Trophoblast cell (in vitro differentiated cells and primary cell): ENCODE results near the gene GNG11.
A peak's percentile ranks its signal among the peaks of the same experiment; 100 is the strongest.

ENCODE experiments used
- DNase-seq, 2 donors: peaks; one replicate each; pipeline ENCODE4 v3.0.0-alpha.2; 2016
- H2AFZ ChIP-seq: 2 replicates; pipeline ENCODE4 v1.6.1; 2013; ENCODE audit warnings: low read length, moderate library complexity, mild to moderate bottlenecking; ENCODE audit not compliant: insufficient read depth, poor library complexity
- H2AK5ac ChIP-seq: 2 replicates; pipeline ENCODE4 v1.6.1; 2013; ENCODE audit warnings: mild to moderate bottlenecking, low read length
- H2BK120ac ChIP-seq: 2 replicates; pipeline ENCODE4 v1.6.1; 2013; ENCODE audit warnings: low read length, mild to moderate bottlenecking, moderate library complexity; ENCODE audit not compliant: insufficient read depth, poor library complexity
- H2BK12ac ChIP-seq: 2 replicates; pipeline ENCODE4 v1.6.1; 2013; ENCODE audit warnings: mild to moderate bottlenecking, low read length, moderate library complexity
- H2BK5ac ChIP-seq: 2 replicates; pipeline ENCODE4 v1.6.1; 2013; ENCODE audit warnings: low read length, low read depth, moderate library complexity, mild to moderate bottlenecking; ENCODE audit not compliant: poor library complexity
- H3K14ac ChIP-seq: 2 replicates; pipeline ENCODE4 v1.6.1; 2013; ENCODE audit warnings: mild to moderate bottlenecking, low read length
- H3K18ac ChIP-seq: 2 replicates; pipeline ENCODE4 v1.6.1; 2013; ENCODE audit warnings: mild to moderate bottlenecking, low read length
- H3K23ac ChIP-seq: 2 replicates; pipeline ENCODE4 v1.6.1; 2013; ENCODE audit warnings: low read length
- H3K27ac ChIP-seq: 2 replicates; pipeline ENCODE4 v1.5.1; 2013; ENCODE audit warnings: low read depth, mild to moderate bottlenecking, inconsistent platforms, low read length, moderate library complexity
- H3K27me3 ChIP-seq: 2 replicates; pipeline ENCODE4 v1.6.1; 2013; ENCODE audit warnings: inconsistent platforms, mild to moderate bottlenecking, low read length, moderate library complexity; ENCODE audit not compliant: insufficient read depth
- H3K36me3 ChIP-seq, 2 experiments: 1 replicate in 1 of 2; 2 replicates in 1 of 2; pipeline ENCODE4 v1.6.1; 2013; ENCODE audit warnings: low read length in 2 of 2, mild to moderate bottlenecking in 2 of 2, moderate library complexity in 1 of 2; ENCODE audit not compliant: insufficient read depth in 2 of 2, control insufficient read depth in 1 of 2
- H3K4ac ChIP-seq: 2 replicates; pipeline ENCODE4 v1.6.1; 2013; ENCODE audit warnings: low read depth, mild to moderate bottlenecking, low read length, moderate library complexity
- H3K4me1 ChIP-seq, 2 experiments: 1 replicate in 1 of 2; 2 replicates in 1 of 2; pipeline ENCODE4 v1.6.1; 2013; ENCODE audit warnings: low read length in 2 of 2, mild to moderate bottlenecking in 2 of 2, moderate library complexity in 1 of 2; ENCODE audit not compliant: insufficient read depth in 2 of 2, control insufficient read depth in 1 of 2
- H3K4me2 ChIP-seq: 2 replicates; pipeline ENCODE4 v1.6.1; 2013; ENCODE audit warnings: inconsistent platforms, mild to moderate bottlenecking, low read length, moderate library complexity
- H3K4me3 ChIP-seq: 2 replicates; pipeline ENCODE4 v1.5.1; 2013; ENCODE audit warnings: mild to moderate bottlenecking, low read depth, low read length, inconsistent platforms
- H3K79me1 ChIP-seq: one replicate; pipeline ENCODE4 v1.6.1; 2013; ENCODE audit warnings: low read length
- H3K79me2 ChIP-seq: 2 replicates; pipeline ENCODE4 v1.6.1; 2013; ENCODE audit warnings: low read length, mild to moderate bottlenecking; ENCODE audit not compliant: control insufficient read depth, insufficient read depth, poor library complexity
- H3K9ac ChIP-seq: 2 replicates; pipeline ENCODE4 v1.6.1; 2013; ENCODE audit warnings: mild to moderate bottlenecking, low read length
- H3K9me3 ChIP-seq: 2 replicates; pipeline ENCODE4 v1.6.1; 2013; ENCODE audit warnings: low read depth, mild to moderate bottlenecking, control low read depth, inconsistent platforms, low read length; ENCODE audit not compliant: insufficient read depth
- H4K12ac ChIP-seq: 2 replicates; pipeline ENCODE4 v1.6.1; 2013; ENCODE audit warnings: low read depth, mild to moderate bottlenecking, low read length, moderate library complexity
- H4K8ac ChIP-seq: 2 replicates; pipeline ENCODE4 v1.6.1; 2013; ENCODE audit warnings: low read depth, mild to moderate bottlenecking, low read length, moderate library complexity
- H4K91ac ChIP-seq: one replicate; pipeline ENCODE4 v1.6.1; 2013; ENCODE audit warnings: low read depth, mild to moderate bottlenecking, low read length, moderate library complexity
- WGBS: extraction: QIAGEN DNeasy Blood & Tissue Kit; methylation state at CpG from one replicate; pipeline ENCODE4 v1.1.7; 2013; ENCODE audit warnings: missing lambda C conversion rate; ENCODE audit not compliant: insufficient read length, insufficient coverage; ENCODE audit errors: extremely low coverage; 5-methylcytosine and 5-hydroxymethylcytosine counted together

The GNG11 gene

DNA sequence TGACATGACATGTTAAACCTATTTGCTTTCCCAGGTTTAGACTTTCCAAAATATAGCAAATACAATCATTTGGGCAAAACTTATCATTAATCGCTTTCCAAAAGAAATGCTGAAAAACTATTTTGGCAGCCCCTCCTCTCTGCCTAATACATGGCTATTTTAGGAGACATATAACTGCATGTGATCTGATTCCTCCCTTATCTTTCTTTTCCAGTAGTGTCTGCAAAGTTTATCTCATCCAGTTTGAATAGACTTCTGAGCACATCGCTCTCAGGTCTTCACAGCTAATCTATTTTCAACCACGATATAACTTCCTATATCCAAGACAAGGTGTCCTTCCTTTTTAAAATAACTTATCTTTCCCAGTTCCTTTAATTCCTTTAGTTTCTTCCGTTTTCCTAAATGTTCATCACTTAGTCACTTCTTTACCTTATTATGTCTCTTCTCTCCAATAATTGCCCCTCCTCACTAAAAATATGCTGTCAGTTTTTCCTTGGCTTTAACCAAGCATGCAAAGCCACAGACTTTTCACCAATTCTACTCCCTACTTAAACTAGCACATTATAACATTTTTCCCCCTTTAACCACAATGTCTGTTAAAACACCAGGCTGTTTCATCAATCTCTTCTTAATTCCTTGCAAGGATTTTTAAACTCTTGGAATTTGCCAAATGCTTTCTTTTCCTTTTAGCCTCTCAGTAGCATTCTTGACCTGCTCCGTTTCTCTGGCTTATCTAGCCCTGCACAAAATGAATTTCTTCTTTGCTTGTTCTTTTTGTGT is 24.4 kb downstream of the GNG11 start:
- H3K27ac ChIP-seq: no peak overlapping the region
- H2BK5ac ChIP-seq: no peak overlapping the region
- H3K4me2 ChIP-seq: no peak overlapping the region
- no peak overlapping the region for H2BK12ac ChIP-seq
- no peaks in the 10 kb centered on the region for H3K36me3 ChIP-seq
- H4K12ac ChIP-seq: no peak overlapping the region
- no peak overlapping the region for H3K18ac ChIP-seq
- H3K23ac ChIP-seq: no peak overlapping the region
- no peak overlapping the region for H3K4ac ChIP-seq
- H2AFZ ChIP-seq: no peak overlapping the region
- H3K4me1 ChIP-seq: peaks cover 0 to 2% of the 10 kb centered on the region in 2 experiments
- no peak overlapping the region for H3K9ac ChIP-seq
- no peak overlapping the region for H2BK120ac ChIP-seq
- no CpG with 5 or more reads among the region's 5 CpGs for WGBS
- no peak overlapping the region for H4K8ac ChIP-seq
- DNase-seq: peak in 1 of 2 donors; percentile 31
- no peak overlapping the region for H3K14ac ChIP-seq
- no peaks in the 10 kb centered on the region for H3K27me3 ChIP-seq
- no peak overlapping the region for H2AK5ac ChIP-seq
- H3K79me2 ChIP-seq: no peaks in the 10 kb centered on the region
- H3K79me1 ChIP-seq: peaks cover 3% of the 10 kb centered on the region
- no peak overlapping the region for H4K91ac ChIP-seq
- H3K4me3 ChIP-seq: no peak overlapping the region
- no peaks in the 10 kb centered on the region for H3K9me3 ChIP-seq

DNA sequence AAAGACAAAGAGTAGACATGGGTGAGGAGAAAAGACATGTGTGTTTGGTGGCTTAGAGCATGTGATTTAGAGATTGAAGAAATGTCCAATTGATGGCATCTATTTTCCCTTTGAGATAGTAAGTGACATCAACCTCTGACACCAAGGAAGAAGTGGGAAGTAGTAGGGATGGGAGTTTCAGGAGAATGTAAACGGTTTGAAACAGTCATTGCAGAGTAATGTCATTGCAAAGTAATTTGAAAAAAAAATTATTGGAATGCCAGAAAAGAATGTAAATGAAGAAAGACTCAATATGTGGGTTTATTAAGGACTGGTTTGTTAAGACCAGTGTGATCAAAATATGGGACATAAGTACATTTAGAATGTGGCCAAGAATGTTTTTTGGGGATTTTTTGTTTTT is 26.6 kb downstream of the GNG11 start:
- Histone ChIP-seq H2AK5ac (no peak overlapping the region), H3K18ac (no peak overlapping the region), H4K91ac (no peak overlapping the region), H3K9me3 (no peaks in the 10 kb centered on the region), H3K14ac (no peak overlapping the region), H4K12ac (no peak overlapping the region), H2AFZ (no peak overlapping the region), H3K9ac (no peak overlapping the region), H3K27ac (no peak overlapping the region), H3K4me2 (no peak overlapping the region), H3K36me3 (no peaks in the 10 kb centered on the region), H2BK12ac (peak overlapping the region; percentile 69), H3K4me3 (no peak overlapping the region), H3K79me2 (no peaks in the 10 kb centered on the region), H2BK120ac (peak overlapping the region; percentile 85), H3K79me1 (peaks cover 3% of the 10 kb centered on the region), H3K4me1 (peaks cover 0 to 2% of the 10 kb centered on the region in 2 experiments), H3K27me3 (no peaks in the 10 kb centered on the region), H2BK5ac (no peak overlapping the region), H3K4ac (no peak overlapping the region), H3K23ac (no peak overlapping the region), H4K8ac (no peak overlapping the region)
- no CpG with 5 or more reads among the region's 1 CpG for WGBS
- DNase-seq: peak; percentile 14 to 90

DNA sequence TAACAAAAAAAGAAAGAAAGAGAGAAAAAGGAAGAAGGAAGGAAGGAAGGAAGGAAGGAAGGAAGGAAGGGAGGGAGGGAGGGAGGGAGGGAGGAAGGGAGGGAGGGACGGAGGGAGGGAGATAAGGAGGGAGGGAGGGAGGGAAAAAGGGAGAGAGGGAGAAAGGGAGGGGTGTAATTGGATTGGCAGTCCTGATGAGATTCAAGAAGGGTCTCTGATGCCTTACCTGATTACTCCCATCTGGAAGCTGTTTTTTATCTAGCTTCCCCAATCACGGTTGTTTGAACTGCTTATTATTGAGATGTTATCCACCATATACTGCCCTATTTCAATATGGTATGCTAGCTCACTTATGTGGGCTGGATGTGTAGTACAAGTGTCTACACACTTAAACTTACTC is 27.3 kb downstream of the GNG11 start:
- no peak overlapping the region for H4K8ac ChIP-seq
- no peak overlapping the region for H3K4me2 ChIP-seq
- no peaks in the 10 kb centered on the region for H3K27me3 ChIP-seq
- H3K18ac ChIP-seq: no peak overlapping the region
- H3K4me1 ChIP-seq: peaks cover 0 to 2% of the 10 kb centered on the region in 2 experiments
- DNase-seq: peak in 1 of 2 donors; percentile 47
- no peaks in the 10 kb centered on the region for H3K36me3 ChIP-seq
- peaks cover 3% of the 10 kb centered on the region for H3K79me1 ChIP-seq
- H3K79me2 ChIP-seq: no peaks in the 10 kb centered on the region
- no peak overlapping the region for H2BK12ac ChIP-seq
- no peak overlapping the region for H3K4me3 ChIP-seq
- H3K9ac ChIP-seq: no peak overlapping the region
- WGBS: 57% methylated on average over 1 of the region's 2 CpGs
- no peak overlapping the region for H3K27ac ChIP-seq
- no peak overlapping the region for H2BK120ac ChIP-seq
- no peak overlapping the region for H3K14ac ChIP-seq
- no peak overlapping the region for H3K4ac ChIP-seq
- no peak overlapping the region for H4K12ac ChIP-seq
- no peak overlapping the region for H2AFZ ChIP-seq
- H4K91ac ChIP-seq: no peak overlapping the region
- H2BK5ac ChIP-seq: no peak overlapping the region
- H3K9me3 ChIP-seq: no peaks in the 10 kb centered on the region
- H2AK5ac ChIP-seq: no peak overlapping the region
- H3K23ac ChIP-seq: no peak overlapping the region

DNA sequence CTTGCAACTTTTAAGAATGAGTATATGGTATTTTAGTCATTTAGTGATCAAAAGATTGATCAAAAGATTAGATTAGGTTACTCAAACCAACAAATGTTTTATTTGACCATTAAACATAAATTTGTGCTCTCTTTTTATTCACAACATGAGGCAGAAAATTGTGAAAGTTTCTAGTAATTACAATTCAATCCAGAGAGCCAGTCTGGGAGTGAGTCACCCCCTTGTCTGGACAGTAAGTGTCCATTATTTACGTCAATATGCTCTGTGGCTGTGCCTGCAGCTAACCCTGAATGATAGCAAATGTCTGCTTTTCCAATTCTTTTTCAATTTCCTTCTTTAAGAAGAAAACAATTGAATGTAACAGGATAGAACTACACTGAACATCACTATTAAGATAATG is 27.9 kb downstream of the GNG11 start:
- H3K79me2 ChIP-seq: no peaks in the 10 kb centered on the region
- H3K9ac ChIP-seq: no peak overlapping the region
- DNase-seq: peak; percentile 69 to 81
- no peak overlapping the region for H2BK12ac ChIP-seq
- no peak overlapping the region for H3K4me3 ChIP-seq
- no peak overlapping the region for H3K14ac ChIP-seq
- H2BK120ac ChIP-seq: no peak overlapping the region
- H3K27me3 ChIP-seq: no peaks in the 10 kb centered on the region
- no peak overlapping the region for H2BK5ac ChIP-seq
- no peak overlapping the region for H2AFZ ChIP-seq
- no peaks in the 10 kb centered on the region for H3K9me3 ChIP-seq
- H3K23ac ChIP-seq: no peak overlapping the region
- peaks cover 3% of the 10 kb centered on the region for H3K79me1 ChIP-seq
- no peak overlapping the region for H4K91ac ChIP-seq
- H3K18ac ChIP-seq: no peak overlapping the region
- H2AK5ac ChIP-seq: no peak overlapping the region
- H3K27ac ChIP-seq: no peak overlapping the region
- H3K4ac ChIP-seq: no peak overlapping the region
- no peak overlapping the region for H3K4me2 ChIP-seq
- no CpG with 5 or more reads among the region's 1 CpG for WGBS
- H3K4me1 ChIP-seq: peaks cover 0 to 2% of the 10 kb centered on the region in 2 experiments
- no peak overlapping the region for H4K8ac ChIP-seq
- H4K12ac ChIP-seq: no peak overlapping the region
- H3K36me3 ChIP-seq: no peaks in the 10 kb centered on the region
